ENCODE measurements around the gene TENM4.
"Not testable (repeated sequence)": the region's sequence is repeated elsewhere in the genome, so short reads cannot be mapped to it uniquely, and the experiment has no call there.

TENM4 gene

DNA sequence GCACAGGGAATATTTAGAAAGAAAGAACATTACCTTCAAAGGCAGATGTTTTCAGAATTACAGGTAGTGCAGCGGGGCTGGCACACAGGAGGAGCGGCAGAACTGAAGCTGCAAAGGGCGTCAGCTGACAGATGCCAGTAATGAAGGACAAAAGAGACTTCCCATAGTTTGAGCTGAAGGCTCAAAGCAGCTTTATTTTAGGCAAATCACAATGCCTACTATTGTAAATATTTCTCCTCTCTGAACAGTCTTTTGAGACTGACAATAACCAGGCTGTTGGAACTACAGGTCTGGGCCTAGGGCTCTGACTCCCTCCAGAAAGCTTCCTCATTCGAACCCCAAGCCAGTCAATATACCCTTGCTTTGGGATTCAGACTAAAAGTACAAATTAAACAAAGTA lies 609.3 kb downstream of the TENM4 start:
- no peak overlapping the region for H3K4me3 ChIP-seq (ENCODE audit: control insufficient read depth, low read depth, low read length)
- no peak for DNase-seq (ENCODE audit: low read depth)
- TF ChIP-seq, protein P1, sequence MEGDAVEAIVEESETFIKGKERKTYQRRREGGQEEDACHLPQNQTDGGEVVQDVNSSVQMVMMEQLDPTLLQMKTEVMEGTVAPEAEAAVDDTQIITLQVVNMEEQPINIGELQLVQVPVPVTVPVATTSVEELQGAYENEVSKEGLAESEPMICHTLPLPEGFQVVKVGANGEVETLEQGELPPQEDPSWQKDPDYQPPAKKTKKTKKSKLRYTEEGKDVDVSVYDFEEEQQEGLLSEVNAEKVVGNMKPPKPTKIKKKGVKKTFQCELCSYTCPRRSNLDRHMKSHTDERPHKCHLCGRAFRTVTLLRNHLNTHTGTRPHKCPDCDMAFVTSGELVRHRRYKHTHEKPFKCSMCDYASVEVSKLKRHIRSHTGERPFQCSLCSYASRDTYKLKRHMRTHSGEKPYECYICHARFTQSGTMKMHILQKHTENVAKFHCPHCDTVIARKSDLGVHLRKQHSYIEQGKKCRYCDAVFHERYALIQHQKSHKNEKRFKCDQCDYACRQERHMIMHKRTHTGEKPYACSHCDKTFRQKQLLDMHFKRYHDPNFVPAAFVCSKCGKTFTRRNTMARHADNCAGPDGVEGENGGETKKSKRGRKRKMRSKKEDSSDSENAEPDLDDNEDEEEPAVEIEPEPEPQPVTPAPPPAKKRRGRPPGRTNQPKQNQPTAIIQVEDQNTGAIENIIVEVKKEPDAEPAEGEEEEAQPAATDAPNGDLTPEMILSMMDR (IDR thresholded peaks at IDR 0.05; ENCODE audit: control insufficient read depth, insufficient read depth, low read depth, low read length, missing control alignments): no peak

DNA sequence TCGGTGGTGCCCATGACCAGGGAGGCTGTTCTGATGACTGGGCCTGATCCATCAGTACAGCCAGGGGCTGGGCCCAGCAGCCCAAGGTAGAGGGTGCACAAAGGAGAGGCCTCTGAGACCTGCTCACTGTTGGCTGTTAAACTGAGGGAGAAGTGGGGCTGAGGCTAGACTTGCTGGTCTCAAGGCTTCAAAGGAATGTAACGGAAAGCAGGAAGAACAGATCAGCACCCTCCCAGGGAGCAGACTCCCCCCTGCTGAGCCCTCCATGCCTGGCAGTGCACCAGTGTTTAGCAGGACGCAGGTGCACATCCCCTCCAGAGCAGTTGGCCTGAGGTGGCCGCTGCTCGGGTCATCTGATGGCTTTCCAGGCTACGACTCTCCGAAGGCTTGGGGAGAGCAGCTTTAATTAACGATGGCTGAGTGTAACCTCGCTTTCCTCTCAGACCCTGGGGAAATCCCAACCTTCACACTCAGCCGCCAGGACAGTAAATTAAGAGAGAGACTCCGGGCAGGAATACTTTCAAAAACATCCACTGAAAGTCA lies 610.5 kb downstream of the TENM4 start:
- DNase-seq (ENCODE audit: low read depth): no peak
- TF ChIP-seq, protein P1 (IDR thresholded peaks at IDR 0.05; ENCODE audit: control insufficient read depth, insufficient read depth, low read depth, low read length, missing control alignments): no peak
- H3K4me3 ChIP-seq (ENCODE audit: control insufficient read depth, low read depth, low read length): no peak overlapping the region

DNA sequence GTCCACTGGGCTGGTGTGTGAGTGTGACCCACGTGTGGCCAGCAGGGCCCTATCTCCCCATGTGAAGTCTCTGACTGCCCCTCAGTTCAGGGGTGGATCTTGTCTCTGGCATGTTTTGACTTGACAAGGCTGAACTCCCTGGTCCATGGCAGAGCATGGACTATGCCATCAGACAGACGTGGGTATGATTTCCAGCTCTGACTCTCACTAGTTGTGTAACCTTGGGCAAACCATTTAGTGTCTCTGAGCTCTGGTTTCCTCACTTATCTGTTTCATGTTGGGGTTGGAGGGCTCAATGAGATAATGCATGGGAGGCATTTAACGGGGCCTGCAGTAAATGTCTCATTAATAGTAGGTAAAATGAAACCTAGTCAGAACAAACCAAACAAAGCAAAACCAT lies 611.7 kb downstream of the TENM4 start:
- DNase-seq (ENCODE audit: low read depth): no peak

DNA sequence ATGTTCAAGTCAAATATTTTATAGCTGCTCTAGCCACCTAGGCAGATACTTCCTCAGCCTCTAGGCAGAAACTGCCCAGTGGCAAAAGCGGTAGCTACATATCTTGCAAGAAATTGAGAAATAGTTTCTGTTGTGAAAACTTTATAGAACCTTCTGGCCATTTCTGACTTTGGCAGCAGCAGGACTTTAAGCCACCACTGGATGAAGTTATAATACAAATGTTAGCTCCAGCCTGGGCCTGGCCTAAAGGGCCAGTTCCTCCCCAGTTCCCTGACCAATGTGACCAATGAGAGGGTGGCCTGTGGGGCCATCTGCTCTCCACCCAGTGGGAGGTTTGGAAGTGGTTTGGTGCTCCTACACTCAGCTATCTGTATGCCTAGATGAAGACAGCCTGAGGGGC lies 612.2 kb downstream of the TENM4 start:
- DNase-seq (ENCODE audit: low read depth): peak; percentile 14
- TF ChIP-seq, protein P1 (IDR thresholded peaks at IDR 0.05; ENCODE audit: control insufficient read depth, insufficient read depth, low read depth, low read length, missing control alignments): no peak
- no peak overlapping the region for H3K4me3 ChIP-seq (ENCODE audit: control insufficient read depth, low read depth, low read length)

More for the DNA sequence above, 611.7 kb downstream of the TENM4 start:
- TF ChIP-seq, protein P1 (IDR thresholded peaks at IDR 0.05; ENCODE audit: control insufficient read depth, insufficient read depth, low read depth, low read length, missing control alignments): no peak
- no peak overlapping the region for H3K4me3 ChIP-seq (ENCODE audit: control insufficient read depth, low read depth, low read length)

DNA sequence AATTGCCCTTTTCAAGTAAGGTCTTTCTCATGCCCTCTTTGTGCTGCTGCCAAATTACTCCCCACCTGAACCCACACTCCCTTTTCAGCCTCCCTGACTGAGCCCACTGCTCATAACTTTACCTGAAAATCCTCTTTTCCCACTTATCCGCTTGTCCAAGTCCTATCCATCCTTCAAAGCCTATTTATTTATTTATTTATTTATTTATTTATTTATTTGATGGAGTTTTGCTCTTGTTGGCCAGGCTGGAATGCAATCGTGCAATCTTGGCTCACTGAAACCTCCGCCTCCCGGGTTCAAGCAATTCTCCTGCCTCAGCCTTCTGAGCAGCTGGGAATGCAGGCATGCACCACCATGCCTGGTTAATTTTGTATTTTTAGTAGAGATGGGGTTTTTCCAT lies 613.5 kb downstream of the TENM4 start:
- not testable (repeated sequence) for DNase-seq (ENCODE audit: low read depth); H3K4me3 ChIP-seq (ENCODE audit: control insufficient read depth, low read depth, low read length)

DNA sequence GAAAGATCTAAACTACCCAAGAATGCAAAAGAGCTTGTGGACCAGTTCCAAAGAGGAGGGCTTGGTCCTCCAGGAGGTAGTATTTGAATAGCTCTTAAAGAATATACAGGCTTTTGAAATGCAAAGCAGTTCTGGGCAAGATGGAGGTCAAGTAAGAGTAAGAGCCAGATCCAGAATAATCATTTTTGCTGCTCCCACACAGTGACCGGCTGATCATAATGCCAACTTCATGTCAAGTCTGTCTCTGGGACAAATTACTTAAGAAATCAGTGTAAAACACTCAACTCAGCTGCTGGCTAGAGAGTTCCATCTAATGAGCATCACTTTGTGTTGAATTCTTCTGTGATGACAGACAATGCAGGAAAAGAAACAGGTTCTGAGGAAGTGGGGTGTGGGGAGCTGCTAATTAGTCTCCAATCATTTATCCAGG lies 615.2 kb downstream of the TENM4 start:
- H3K4me3 ChIP-seq (ENCODE audit: control insufficient read depth, low read depth, low read length): no peak overlapping the region
- TF ChIP-seq, protein P1 (IDR thresholded peaks at IDR 0.05; ENCODE audit: control insufficient read depth, insufficient read depth, low read depth, low read length, missing control alignments): no peak
- DNase-seq (ENCODE audit: low read depth): no peak

DNA sequence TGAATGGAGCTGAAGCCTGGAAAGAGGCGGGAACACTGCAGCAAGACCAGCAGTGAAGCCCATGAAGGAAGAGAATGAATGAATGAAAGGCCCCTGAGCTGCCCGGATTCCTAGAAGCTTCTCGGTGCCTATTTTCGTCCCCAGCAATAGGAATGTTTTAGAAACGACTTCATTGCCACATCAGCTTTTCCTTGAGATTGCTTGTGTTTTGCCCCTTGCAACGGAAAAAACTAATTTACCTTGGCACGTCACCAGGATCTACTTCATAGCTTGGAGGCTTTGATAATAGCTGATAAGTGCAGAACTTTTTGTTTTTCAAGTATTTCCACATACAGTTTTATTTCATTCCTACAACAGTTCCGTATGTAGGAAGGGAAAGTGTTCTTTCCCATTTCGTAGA lies 617.2 kb downstream of the TENM4 start:
- no peak overlapping the region for H3K4me3 ChIP-seq (ENCODE audit: control insufficient read depth, low read depth, low read length)
- TF ChIP-seq, protein P1 (IDR thresholded peaks at IDR 0.05; ENCODE audit: control insufficient read depth, insufficient read depth, low read depth, low read length, missing control alignments): no peak
- DNase-seq (ENCODE audit: low read depth): no peak
